Loucy (cell line): Measurements from ENCODE around the gene KPNA6.
"Not testable (repeated sequence)": the region's sequence is repeated elsewhere in the genome, so short reads cannot be mapped to it uniquely, and the experiment has no call there.

Source experiments
- H2AFZ ChIP-seq: fragments of 200-600 bp; sonication (generic); 2 replicates; pipeline ENCODE4 v1.6.0; 2016; ENCODE audit warnings: antibody characterized with exemption, mild to moderate bottlenecking, low read length, moderate library complexity
- H3F3A ChIP-seq: fragments of 200-600 bp; 2 replicates; pipeline ENCODE4 v1.6.0; 2016; ENCODE audit warnings: antibody characterized with exemption, low read depth, mild to moderate bottlenecking
- H3K27me3 ChIP-seq: fragments of 200-600 bp; sonication (generic); 2 replicates; pipeline ENCODE4 v1.6.1; 2014; ENCODE audit warnings: low read length, mild to moderate bottlenecking; ENCODE audit not compliant: insufficient read depth, poor library complexity, severe bottlenecking
- H3K36me3 ChIP-seq: fragments of 200-600 bp; sonication (generic); 2 replicates; pipeline ENCODE4 v1.6.1; 2016; ENCODE audit warnings: low read length; ENCODE audit not compliant: insufficient read depth
- H3K4me1 ChIP-seq: fragments of 200-600 bp; sonication (generic); 2 replicates; pipeline ENCODE4 v1.5.1; 2014; ENCODE audit warnings: low read length, mild to moderate bottlenecking; ENCODE audit not compliant: insufficient read depth, poor library complexity, severe bottlenecking
- H3K4me2 ChIP-seq: fragments of 200-600 bp; sonication (generic); 2 replicates; pipeline ENCODE4 v1.6.0; 2014; ENCODE audit warnings: antibody characterized with exemption, low read length, low read depth, mild to moderate bottlenecking; ENCODE audit not compliant: poor library complexity, severe bottlenecking
- H3K4me3 ChIP-seq: fragments of 200-600 bp; sonication (generic); 2 replicates; pipeline ENCODE4 v1.5.1; 2014; ENCODE audit warnings: low read length, mild to moderate bottlenecking, mixed read lengths; ENCODE audit not compliant: poor library complexity, severe bottlenecking
- H3K79me2 ChIP-seq: fragments of 200-600 bp; sonication (generic); 2 replicates; pipeline ENCODE4 v1.6.1; 2014; ENCODE audit warnings: low read length; ENCODE audit not compliant: insufficient read depth
- H3K9ac ChIP-seq: fragments of 200-600 bp; sonication (generic); 2 replicates; pipeline ENCODE4 v1.6.0; 2014; ENCODE audit warnings: mild to moderate bottlenecking, low read depth, low read length, moderate library complexity; ENCODE audit not compliant: poor library complexity, severe bottlenecking
- H3K9me2 ChIP-seq: fragments of 200-600 bp; sonication (generic); replicated peaks from 2 replicates; pipeline ENCODE4 v1.6.1; 2016; ENCODE audit warnings: low read depth, low read length, mixed read lengths
- H3K9me3 ChIP-seq: fragments of 200-600 bp; sonication (generic); 2 replicates; pipeline ENCODE4 v1.6.1; 2014; ENCODE audit warnings: mild to moderate bottlenecking, antibody characterized with exemption, low read length, low read depth; ENCODE audit not compliant: insufficient read depth
- H4K20me1 ChIP-seq: fragments of 200-600 bp; sonication (generic); 2 replicates; pipeline ENCODE4 v1.6.0; 2014; ENCODE audit warnings: antibody characterized with exemption, low read length, mild to moderate bottlenecking; ENCODE audit not compliant: insufficient read depth, poor library complexity, severe bottlenecking
- EZH2phosphoT487 ChIP-seq: fragments of 200-600 bp; IDR thresholded peaks from 2 replicates; pipeline ENCODE4 v1.6.1; 2018; ENCODE audit warnings: antibody characterized with exemption, mild to moderate bottlenecking, moderate library complexity, borderline replicate concordance
- TF ChIP-seq, protein P1 (sequence below): fragments of 200-600 bp; sonication (generic); conservative IDR thresholded peaks from 2 replicates; pipeline ENCODE4 v1.5.1; 2014; ENCODE audit warnings: mild to moderate bottlenecking, antibody characterized with exemption, low read length

The KPNA6 gene

DNA sequence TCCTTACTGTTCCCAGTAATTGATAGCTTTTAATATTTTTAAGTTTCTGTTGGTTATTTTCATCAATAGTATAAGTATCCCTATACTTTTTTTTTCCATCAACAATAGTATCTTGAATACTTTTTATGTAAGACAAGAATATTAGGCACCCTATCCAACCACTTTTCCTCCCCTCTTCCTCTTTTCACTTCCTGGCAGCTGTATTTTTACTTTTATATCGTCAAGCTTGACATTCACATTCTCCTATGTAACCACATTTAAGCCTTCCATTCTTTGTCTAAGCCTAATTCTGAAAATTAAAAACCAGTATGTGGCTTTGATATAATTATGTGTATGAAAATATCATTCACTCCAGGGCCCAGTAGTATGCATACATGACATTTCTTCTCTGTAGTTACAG lies 25.8 kb upstream of the KPNA6 start:
- no peak overlapping the region for H3K4me2 ChIP-seq
- H3K36me3 ChIP-seq = peaks cover 32% of the 10 kb centered on the region; the same call in 1 of the 2 replicates

DNA sequence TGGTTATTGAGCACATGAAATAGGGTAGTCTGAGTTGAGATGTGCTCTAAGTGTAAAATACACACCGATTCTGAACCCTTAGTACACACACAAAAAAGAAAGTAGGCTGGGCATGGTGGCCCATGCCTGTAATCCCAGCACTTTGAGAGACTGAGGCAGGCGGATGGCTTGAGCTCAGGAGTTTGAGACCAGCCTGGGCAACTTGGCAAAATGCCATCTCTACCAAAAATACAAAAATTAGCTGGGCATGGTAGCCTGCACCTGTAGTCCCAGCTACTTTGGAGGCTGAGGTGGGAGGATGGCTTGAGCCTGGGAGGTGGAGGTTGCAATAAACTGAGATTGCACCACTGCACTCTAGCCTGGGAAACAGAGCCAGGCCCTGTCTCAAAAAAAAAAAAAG lies 21.5 kb upstream of the KPNA6 start:
- not testable (repeated sequence) for H3K79me2 ChIP-seq, H2AFZ ChIP-seq, H4K20me1 ChIP-seq, H3K9me2 ChIP-seq, H3K4me2 ChIP-seq, H3K4me1 ChIP-seq, H3K9ac ChIP-seq, H3F3A ChIP-seq, H3K4me3 ChIP-seq, H3K27me3 ChIP-seq, H3K9me3 ChIP-seq
- H3K36me3 ChIP-seq = peaks cover 27% of the 10 kb centered on the region; the same call in 1 of the 2 replicates

More for the DNA sequence above, 25.8 kb upstream of the KPNA6 start:
- no peaks in the 10 kb centered on the region for H3K9me3 ChIP-seq
- H2AFZ ChIP-seq = no peak overlapping the region
- no peaks in the 10 kb centered on the region for H3K27me3 ChIP-seq
- no peaks in the 10 kb centered on the region for H3K9me2 ChIP-seq
- H3K4me1 ChIP-seq = no peaks in the 10 kb centered on the region
- H3K79me2 ChIP-seq = peaks cover 6% of the 10 kb centered on the region; the same call in 1 of the 2 replicates
- H3F3A ChIP-seq = no peaks in the 10 kb centered on the region; the same call in 1 of the 2 replicates
- no peak for TF ChIP-seq EZH2phosphoT487
- TF ChIP-seq, protein P1, sequence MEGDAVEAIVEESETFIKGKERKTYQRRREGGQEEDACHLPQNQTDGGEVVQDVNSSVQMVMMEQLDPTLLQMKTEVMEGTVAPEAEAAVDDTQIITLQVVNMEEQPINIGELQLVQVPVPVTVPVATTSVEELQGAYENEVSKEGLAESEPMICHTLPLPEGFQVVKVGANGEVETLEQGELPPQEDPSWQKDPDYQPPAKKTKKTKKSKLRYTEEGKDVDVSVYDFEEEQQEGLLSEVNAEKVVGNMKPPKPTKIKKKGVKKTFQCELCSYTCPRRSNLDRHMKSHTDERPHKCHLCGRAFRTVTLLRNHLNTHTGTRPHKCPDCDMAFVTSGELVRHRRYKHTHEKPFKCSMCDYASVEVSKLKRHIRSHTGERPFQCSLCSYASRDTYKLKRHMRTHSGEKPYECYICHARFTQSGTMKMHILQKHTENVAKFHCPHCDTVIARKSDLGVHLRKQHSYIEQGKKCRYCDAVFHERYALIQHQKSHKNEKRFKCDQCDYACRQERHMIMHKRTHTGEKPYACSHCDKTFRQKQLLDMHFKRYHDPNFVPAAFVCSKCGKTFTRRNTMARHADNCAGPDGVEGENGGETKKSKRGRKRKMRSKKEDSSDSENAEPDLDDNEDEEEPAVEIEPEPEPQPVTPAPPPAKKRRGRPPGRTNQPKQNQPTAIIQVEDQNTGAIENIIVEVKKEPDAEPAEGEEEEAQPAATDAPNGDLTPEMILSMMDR = no peak
- H3K9ac ChIP-seq = no peak overlapping the region
- no peak overlapping the region for H3K4me3 ChIP-seq
- H4K20me1 ChIP-seq = peaks cover 2% of the 10 kb centered on the region

DNA sequence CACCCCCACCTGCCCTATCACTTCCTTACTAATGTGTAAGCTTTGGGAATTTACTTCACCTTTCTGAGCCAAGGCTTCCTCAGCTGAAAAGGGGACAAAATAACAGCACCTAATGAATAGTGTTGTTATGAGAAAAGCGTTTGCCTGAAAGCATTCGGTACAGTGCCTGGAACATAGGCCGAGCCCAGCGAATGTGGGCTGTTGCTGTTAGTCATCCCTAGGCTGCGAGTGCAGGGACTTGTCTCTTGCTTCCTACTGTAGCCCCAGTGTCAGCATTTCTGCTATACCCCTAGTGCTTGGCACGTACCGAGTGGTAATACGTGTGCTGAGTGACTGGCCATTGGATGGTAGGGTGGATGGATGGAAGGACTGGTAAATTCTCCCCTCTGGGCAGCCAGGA lies 16.7 kb upstream of the KPNA6 start:
- Histone ChIP-seq H3K36me3 (peaks cover 45% of the 10 kb centered on the region; the same call in 1 of the 2 replicates), H3K79me2 (no peaks in the 10 kb centered on the region), H3K27me3 (no peaks in the 10 kb centered on the region), H3K4me2 (no peak overlapping the region), H4K20me1 (no peaks in the 10 kb centered on the region), H3F3A (no peaks in the 10 kb centered on the region), H3K4me3 (no peak overlapping the region), H3K4me1 (no peaks in the 10 kb centered on the region), H3K9me2 (no peaks in the 10 kb centered on the region), H3K9me3 (no peaks in the 10 kb centered on the region), H3K9ac (no peak overlapping the region), H2AFZ (no peak overlapping the region)
- TF ChIP-seq, protein P1 = no peak
- no peak for TF ChIP-seq EZH2phosphoT487

- no peaks in the 10 kb centered on the region for H3K79me2 ChIP-seq
- no peaks in the 10 kb centered on the region for H3K9me2 ChIP-seq
- H3K27me3 ChIP-seq = no peaks in the 10 kb centered on the region
- no peaks in the 10 kb centered on the region for H3F3A ChIP-seq
- H3K9me3 ChIP-seq = no peaks in the 10 kb centered on the region
- H3K9ac ChIP-seq = no peak overlapping the region
- no peak overlapping the region for H2AFZ ChIP-seq
- no peaks in the 10 kb centered on the region for H4K20me1 ChIP-seq
- no peaks in the 10 kb centered on the region for H3K4me1 ChIP-seq
- H3K36me3 ChIP-seq = peaks cover 47% of the 10 kb centered on the region; the same call in 1 of the 2 replicates
- no peak overlapping the region for H3K4me2 ChIP-seq
- H3K4me3 ChIP-seq = no peak overlapping the region
- no peak for TF ChIP-seq EZH2phosphoT487
- TF ChIP-seq, protein P1 = no peak
Observed at GRCh38 chr1:32091591-32091990, 16.3 kb upstream of the KPNA6 start.
